ENCODE results near the gene C8B.

C8B gene

GRCh38 chr1:56927986-56928385 is 37.8 kb downstream of the C8B start:
- DNase-seq, result no peak

GRCh38 chr1:56927171-56927570 is 38.6 kb downstream of the C8B start:
- DNase-seq, result no peak

- no peak for DNase-seq
Observed at GRCh38 chr1:56925193-56925592, 40.6 kb downstream of the C8B start.

GRCh38 chr1:56924116-56924515 is 41.7 kb downstream of the C8B start:
- DNase-seq, result no peak

GRCh38 chr1:56923201-56923600 is 42.6 kb downstream of the C8B start:
- DNase-seq, result no peak

GRCh38 chr1:56922507-56922906 is 43.3 kb downstream of the C8B start:
- no peak for DNase-seq

- DNase-seq, result no peak
Observed at GRCh38 chr1:56922070-56922469, 43.7 kb downstream of the C8B start.

- DNase-seq, result no peak
Observed at GRCh38 chr1:56921479-56921878, 44.3 kb downstream of the C8B start.

- no peak for DNase-seq
Observed at GRCh38 chr1:56920591-56921001, 45.2 kb downstream of the C8B start.

GRCh38 chr1:56917356-56917755 is 48.5 kb downstream of the C8B start:
- DNase-seq, result no peak

- no peak for DNase-seq
Observed at GRCh38 chr1:56916630-56917029, 49.2 kb downstream of the C8B start.

- DNase-seq, result no peak
Observed at GRCh38 chr1:56915960-56916359, 49.9 kb downstream of the C8B start.

GRCh38 chr1:56912325-56912724 is 53.5 kb downstream of the C8B start:
- no peak for DNase-seq

GRCh38 chr1:56911098-56911938 is 54.5 kb downstream of the C8B start:
- DNase-seq, result no peak

- DNase-seq, result no peak
Observed at GRCh38 chr1:56910441-56910985, 55.3 kb downstream of the C8B start.

GRCh38 chr1:56908619-56909221 is 57.1 kb downstream of the C8B start:
- no peak for DNase-seq

- no peak for DNase-seq
Observed at GRCh38 chr1:56905667-56906066, 60.1 kb downstream of the C8B start.

GRCh38 chr1:56904663-56905397 is 61.0 kb downstream of the C8B start:
- DNase-seq, result no peak

GRCh38 chr1:56903778-56904177 is 62.0 kb downstream of the C8B start:
- DNase-seq, result no peak

- DNase-seq, result no peak
Observed at GRCh38 chr1:56901716-56902115, 64.1 kb downstream of the C8B start.

GRCh38 chr1:56898879-56899278 is 66.9 kb downstream of the C8B start:
- no peak for DNase-seq

GRCh38 chr1:56898005-56898373 is 67.8 kb downstream of the C8B start:
- DNase-seq, result no peak

GRCh38 chr1:56897150-56898004 is 68.4 kb downstream of the C8B start:
- DNase-seq, result no peak

All from RPMI8226 (cell line).